HG03097 (cell line): ENCODE measurements around the gene CYSRT1.

Experiments used
- ATAC-seq: cut with Tn5 transposase; IDR thresholded peaks from one replicate; pipeline ENCODE4 v1.9.1; 2021; ENCODE audit not compliant: unreplicated experiment, low FRiP score

Gene CYSRT1, protein sequence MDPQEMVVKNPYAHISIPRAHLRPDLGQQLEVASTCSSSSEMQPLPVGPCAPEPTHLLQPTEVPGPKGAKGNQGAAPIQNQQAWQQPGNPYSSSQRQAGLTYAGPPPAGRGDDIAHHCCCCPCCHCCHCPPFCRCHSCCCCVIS

DNA sequence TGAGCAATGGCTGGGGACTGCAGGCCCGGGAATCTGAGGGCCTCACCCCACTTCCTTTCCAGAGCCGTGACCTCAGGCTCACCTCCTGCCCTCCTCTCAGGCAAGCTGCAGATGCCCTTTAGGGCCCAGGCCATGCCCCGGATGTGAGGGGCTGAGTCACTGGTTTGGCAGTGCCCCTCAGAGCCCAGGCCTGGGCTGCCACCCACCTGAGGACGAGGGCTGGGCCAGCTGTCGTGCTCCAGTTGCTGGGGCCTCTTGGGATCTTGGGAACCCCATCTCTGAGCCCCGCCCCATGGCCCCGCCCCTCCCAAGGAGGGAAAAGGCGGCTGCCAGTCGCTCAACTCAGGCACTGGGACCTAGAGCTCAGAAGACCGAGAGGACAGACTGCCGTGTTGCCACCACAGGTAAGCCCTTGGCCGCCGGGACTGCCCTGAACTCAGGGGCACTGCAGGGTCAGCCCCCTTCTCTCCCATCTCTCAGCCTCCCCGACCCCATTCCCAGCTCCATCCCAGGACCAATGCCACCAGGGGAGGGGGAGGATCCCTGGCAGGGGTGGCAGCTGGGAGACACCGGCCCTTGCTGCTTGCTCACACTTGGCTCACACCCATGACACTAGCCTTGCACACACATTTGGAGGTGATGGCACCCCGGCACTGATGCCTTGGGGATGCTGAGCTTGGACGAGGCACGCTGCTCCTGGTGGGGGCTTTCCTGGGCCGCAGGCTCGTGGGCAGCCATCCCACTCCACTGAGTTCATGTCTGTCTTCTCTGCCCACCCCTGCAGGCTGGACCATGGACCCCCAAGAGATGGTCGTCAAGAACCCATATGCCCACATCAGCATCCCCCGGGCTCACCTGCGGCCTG, at the start of gene CYSRT1:
Gene CYSRT1 (plus strand): TSS at position 345 of the 865 bp plus-strand sequence. CDS start 448 bp downstream, at position 793.
- no peak for ATAC-seq

DNA sequence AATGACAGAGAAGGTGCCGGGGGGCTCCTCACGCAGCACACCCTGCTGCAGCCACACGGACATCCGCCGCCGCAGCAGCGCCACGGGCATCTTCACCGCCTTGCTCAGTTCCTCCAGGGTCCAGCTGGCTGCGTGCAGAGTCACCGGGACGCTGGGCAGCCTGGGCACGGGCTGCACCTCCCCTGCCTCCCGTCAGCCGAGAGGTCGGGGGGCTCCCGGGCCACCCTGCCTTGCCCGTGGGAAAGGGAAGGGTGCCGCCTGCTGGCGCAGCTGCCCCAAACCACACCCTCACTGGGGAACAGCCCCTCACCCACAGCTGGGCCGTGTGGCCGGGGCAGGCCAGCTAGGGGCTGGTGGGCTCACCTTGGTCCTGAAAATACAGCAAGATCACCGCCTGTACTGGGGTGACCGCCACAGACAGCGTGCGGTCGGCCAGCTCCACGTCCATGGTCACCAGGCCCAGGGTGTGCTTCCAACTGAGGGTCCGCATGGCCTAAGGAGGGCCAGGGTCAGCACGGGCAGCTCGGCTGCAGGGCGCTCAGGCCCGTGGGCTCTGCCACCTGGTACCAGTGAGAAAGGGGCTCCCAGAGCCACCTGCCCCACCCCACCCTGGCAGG, 49.5 kb upstream of the CYSRT1 start:
- ATAC-seq = no peak

DNA sequence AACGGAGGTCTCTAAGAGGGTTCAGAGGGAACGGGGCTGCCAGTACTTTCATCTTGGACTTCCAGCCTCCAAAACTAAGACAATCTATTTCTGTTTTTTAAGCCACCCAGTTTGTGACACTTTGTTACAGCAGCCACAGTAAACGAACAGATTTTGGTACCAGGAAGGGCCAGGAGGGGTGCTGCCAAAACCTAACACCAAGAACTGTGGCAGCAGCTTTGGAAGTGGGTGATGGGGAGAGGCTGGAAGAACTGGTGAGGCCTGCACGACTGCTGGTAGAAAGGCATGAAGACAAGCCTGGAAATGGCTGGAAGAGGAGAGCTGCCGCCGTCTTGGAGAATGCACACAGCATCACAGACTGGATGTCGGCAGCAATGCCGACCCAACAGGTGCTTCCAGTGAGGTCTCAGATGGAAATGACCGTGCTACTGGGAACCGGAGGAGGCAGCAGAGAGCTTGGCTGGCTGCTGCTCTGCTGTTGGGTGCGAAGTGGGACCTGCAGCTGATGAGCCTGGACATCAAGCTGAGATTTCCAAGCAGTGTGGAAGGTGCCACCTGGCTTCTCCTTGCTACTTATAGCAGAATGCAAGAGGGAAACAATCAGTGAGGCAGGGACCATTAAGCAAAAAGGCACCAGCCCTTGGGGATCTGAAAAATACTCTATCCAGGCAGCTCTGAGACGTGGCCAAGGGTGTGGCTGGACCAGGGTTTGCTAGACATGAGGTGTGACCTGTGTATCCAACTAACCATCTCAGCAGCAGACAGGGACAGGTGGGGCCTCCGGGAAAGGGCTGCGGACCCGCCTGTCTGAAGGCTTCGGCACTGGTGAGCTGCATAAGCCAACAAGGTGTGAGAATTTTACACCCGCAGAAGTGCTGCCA, 48.4 kb upstream of the CYSRT1 start:
- no peak for ATAC-seq

DNA sequence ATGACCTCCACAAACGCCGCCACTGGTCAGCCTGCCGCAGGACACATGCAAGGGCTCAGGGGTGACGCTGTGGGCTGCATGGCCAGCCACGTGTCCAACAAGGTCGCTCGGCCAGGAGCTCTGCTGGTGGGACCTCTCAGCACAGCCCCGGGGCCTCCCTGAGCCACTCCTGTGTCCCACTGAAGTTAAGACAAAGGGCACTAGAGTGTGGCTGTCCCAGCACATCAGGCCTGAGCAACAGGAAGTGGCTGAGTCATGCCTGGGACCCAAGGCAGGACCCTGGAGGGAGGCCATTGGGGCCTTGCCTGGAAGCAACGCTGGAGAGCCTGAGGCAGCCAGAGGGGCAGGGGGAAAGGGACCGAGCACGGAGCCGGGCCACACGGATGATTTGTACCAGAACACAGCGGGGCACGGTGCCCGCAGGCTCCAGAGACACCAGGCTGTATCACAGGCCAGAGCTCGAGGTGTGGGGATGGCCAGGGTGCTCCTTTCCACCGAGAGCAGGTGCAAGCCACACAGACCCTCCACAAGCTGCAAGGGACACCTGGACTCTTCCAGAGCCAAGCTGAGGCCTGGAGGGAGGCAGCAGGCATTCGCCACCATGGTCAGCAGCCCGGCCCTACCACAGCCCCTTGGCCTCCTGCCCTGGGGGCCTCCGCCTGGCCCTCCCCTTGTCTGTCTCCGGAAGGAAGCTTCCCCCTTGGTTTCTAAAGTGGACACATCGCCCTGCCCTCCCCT, 46.6 kb upstream of the CYSRT1 start:
- no peak for ATAC-seq

DNA sequence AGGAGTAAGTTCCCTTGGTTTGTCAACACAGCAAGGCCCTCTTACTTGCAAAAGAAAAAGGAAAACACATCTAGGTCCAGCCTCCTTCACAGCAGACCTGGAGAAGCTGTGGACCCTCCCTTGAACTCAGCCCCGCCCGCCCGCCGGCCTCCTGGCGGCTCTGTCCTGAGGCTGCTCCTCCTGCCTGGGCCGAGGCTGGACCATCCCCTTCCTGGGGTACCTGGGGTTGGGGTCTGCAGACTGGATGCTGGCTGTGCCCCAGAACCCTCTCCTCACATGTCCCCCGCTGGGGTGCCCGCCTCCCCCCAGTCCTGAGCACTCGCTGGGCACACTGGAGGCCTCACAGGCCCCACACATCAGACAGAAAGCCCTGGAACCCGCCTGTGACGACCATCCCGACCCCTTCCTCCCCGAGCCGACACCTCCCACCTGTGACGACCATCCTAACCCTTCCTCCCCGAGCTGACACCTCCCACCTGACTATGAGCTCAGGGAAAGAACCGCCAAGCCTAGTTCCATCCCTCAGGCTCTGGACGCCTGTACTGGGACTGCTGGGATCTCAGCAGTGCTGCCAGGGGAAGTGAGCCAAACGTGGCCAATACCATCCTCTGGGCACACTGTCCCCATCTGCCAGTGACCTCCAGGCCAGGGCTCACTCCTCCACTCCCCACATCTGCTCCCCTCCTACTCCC, 45.9 kb upstream of the CYSRT1 start:
- ATAC-seq = no peak

DNA sequence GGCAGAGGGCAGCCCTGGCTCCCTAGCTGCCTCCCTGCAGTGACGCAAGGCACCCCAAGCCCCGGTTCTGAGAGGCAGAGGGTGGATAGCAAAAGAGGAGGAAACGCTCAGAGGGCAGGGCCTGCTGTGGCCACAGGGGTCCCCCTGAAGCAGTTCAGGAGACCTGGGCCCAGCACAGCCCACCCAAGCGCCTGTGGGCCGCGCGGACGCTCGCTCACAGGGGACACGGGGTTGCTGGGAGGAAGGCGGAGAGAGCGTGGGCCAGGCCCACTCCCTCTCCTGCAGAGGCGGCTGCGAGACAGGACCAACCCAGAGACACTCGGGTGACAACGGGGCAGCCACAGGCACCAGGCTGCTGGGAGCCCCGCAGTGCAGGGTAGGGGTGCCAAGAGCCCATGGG, 45.2 kb upstream of the CYSRT1 start:
- ATAC-seq = no peak

DNA sequence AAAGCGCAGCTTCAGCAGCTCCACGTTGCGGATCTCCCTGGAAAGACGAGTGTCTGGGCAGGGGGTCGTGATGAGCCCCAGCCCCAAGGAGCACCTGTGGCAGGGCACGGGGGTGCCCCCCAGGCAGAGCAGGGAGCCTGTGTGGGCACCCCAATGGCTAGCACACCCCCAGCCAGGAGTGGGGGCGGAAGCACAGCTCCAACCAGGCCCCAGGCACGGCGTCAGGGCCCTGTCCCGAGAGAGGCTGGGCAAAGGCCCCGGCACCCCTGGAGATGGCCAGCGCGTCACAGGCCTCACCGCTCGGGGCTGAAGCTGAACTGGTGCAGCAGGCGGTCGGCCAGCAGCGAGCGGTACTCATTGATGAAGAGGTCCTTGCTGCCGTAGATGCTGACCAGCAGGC, 44.5 kb upstream of the CYSRT1 start:
- no peak for ATAC-seq

DNA sequence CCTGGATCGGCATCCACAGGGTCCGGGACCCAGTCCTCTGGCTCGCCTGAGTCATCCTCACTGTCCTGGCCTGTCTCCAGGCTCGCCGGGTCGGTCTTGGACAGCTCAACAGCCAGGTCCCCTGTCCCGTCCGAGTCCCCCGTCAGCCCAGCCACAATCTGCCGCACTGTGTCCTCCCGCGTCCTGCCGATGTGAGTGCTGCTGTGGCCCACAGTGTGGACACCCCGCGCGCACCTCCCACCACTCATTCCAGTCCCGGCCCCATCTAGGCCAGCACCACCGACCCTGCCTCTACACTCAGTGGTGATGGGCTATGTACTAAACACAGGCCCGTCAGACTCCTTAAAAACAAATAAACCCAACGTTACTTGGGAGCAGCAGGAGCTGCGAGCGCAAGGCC, 43.3 kb upstream of the CYSRT1 start:
- no peak for ATAC-seq

DNA sequence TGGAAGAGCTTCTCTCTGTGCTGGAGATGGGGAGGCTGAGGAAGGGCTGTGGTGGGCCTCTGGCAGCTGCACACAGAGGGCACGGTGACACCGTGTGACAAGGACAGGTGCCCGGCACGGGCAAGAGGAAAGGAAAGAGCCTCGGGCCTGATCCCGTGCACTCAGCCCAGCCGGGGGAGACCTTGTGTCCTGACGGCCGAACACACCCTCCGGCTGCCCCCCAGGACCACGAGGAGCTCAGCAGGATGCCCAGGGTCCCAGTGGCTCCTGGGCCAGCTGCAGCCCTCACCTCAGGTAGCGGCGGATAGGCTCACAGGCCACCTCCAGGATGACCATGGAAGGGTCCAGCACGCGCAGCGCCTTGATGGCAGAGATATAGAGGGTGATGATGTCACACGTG, 42.1 kb upstream of the CYSRT1 start:
- no peak for ATAC-seq

DNA sequence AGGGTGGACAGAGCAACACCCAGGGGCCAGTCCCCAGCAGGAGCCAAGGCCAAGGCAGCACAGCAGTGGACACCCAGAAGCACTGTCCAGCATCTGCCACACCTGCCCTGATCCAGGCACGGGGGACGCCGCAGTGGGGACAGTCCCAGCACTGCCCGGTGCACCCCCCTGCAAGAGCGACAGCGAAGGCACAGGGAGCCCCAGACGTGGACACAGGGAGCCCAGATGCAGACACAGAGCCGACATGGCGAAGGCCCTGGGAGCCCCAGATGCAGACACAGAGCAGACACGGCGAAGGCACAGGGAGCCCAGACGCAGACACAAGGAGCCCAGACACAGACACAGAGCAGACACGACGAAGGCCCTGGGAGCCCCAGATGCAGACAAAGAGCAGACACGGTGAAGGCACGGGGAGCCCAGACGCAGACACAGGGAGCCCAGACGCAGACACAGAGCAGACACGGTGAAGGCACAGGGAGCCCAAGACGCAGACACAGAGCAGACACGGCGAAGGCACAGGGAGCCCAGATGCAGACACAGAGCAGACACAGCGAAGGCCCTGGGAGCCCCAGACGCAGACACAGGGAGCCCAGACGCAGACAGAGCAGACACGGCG, 40.9 kb upstream of the CYSRT1 start:
- ATAC-seq = no peak

DNA sequence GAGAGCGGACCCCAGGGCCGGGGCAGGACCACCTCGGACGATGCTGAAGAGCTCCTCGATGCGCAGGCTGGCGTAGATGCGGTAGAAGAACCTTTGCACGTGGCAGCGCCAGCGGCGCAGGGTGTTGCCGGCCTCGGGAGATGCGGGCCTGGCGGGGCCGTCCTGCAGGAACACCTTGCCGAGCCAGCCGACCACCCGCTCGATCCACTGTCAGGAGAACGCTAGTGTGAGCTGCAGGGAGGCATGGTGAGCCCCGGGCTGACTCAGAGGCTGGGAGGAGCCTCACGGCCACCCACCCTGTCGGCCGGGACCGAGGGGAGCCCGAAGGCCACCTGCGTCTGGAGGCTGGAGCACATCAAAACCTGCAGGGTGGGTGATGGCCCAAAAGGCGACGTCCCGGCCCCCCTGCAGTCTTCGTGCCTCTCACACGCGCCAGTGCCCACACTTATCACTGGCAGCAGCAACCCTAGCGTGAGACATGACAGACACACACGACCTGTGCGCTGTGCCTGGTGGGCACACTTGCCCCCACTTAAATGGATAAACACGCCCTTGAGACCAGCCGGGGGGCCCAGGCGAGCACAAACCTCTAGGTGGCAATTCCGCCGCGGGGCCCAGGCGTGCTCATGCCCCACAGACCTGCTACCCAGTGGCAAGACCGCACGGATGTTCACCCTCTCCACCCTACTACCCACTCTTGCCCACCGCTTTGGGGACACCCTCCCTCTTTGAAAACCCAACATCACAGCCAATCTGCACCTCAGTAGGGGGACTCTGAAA, 39.9 kb upstream of the CYSRT1 start:
- no peak for ATAC-seq

DNA sequence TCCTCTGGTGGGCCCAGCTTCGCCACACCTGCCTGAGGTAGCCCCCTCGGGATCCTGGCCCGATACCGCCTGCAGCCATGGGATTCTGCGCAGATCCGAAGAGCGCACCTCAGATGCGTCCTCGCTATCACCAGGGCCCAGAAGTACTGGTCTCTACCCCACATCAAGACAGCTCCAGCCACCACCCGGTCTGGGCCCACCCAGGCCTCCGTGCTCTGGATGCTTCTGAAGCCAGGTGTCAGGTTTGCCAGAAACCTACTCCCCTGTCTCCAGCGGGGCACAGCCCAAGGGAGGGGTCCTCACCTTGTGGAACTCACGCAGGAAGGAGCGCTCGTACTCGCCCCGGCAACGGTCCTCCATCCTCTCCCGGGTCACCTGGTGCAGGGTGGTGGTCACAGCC, 39.1 kb upstream of the CYSRT1 start:
- no peak for ATAC-seq

DNA sequence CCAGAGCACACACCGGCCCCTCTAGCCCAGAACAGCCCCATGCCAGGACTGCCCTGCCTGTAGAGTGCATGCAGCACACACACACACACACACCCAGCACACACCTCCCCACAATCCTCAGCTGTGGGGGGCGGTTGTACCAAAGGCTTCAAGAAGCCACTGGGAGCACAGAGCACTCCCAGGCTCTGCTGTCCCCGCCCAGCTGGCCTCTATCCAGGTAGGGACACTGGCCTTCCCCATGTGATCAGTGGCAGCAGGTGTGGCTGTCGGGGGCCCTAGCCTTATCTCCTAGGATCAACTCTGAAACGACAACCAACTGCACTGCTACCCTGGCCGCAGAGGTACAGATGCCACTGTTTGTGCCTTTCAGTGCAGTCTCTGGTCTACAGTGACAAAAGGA, 38.6 kb upstream of the CYSRT1 start:
- no peak for ATAC-seq

DNA sequence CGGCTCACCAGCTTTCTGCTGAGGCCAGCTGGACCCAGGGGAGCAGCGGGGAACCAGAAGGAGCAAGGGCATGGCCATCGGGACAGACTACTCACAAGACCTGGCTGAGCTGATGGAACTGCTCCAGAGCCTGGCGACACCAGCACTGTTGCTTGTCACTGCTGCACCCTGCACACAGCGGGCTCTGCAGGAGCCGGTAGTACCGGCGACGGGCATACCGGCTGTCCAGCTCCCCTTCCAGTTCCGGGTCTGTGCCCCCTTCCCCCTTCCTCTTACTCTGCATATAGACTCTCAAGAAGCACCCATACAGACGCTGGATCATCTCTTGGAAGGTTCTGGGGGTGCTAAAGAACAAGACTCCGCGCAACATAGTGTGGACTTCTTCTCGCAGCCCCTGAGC, 37.6 kb upstream of the CYSRT1 start:
- no peak for ATAC-seq

DNA sequence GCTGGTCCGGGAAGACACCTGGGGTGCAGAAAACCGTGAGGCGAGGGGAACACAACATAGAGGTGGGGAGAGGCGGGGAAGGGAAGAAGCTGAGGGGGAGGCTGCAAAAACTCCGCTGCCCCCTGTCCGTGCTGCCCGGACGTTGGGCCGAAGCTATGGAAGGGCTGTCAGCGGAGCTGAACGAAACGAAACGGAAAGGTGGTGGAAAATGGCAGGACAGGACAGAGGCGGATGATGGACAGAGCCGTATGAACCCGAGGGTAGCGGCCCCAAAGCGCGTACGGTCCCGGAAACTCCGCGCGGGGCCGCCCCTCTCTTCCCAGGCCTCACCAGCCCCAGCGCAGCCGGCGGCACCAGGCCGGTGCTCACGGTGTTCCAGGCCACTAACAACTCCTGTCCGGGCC, 36.9 kb upstream of the CYSRT1 start:
- no peak for ATAC-seq

DNA sequence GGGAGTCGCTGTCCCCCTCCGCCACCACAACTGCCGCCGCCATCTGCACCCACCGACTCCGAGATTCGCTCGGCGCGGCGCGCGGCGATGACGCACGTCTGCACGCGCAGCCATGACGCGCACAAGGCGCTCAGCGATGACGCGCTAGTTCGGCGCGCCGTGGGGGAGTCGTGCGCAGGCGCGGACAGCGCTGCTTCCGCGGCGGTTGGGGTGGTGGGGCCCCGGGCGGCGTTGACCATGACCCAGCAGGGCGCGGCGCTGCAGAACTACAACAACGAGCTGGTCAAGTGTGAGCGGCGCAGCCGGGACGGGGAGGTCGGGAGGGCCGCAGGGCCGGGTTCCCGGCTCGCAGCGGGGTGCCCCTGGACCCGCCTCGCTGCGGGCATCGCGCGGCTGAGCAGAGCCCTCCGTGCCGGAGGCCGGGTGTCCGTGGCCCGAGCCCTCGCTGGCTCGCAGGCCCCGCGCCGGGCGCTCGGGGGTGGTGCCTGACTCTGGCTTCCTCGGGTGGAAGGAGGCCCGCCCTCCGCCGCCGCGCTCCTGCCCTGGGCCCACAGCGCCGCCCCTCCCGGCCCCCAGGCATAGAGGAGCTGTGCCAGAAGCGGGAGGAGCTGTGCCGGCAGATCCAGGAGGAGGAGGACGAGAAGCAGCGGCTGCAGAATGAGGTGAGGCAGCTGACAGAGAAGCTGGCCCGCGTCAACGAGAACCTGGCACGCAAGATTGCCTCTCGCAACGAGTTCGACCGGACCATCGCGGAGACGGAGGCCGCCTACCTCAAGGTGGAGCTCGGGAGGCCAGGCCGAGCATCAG, 36.3 kb upstream of the CYSRT1 start, which contains the start of the genes ANAPC2 and SSNA1:
Gene ANAPC2 (minus strand): TSS at position 71 of the 807 bp plus-strand sequence. CDS start 28 bp downstream, at position 43.
Gene SSNA1 (plus strand): TSS at position 187 of the 807 bp plus-strand sequence. CDS start 51 bp downstream, at position 238.
- peak; percentile 68 for ATAC-seq
